Measurements from ENCODE around the gene RAB12.
"Not testable (repeated sequence)": the region's sequence is repeated elsewhere in the genome, so short reads cannot be mapped to it uniquely, and the experiment has no call there.

RAB12 gene

GRCh38 chr18:8611916-8612576 lies 2.8 kb downstream of the RAB12 start:
- in situ Hi-C loops (cut with MboI; ENCODE audit: low sequenced_read_pairs), result no loop called here

- in situ Hi-C loops (cut with MboI; ENCODE audit: low sequenced_read_pairs), result no loop called here
Observed at GRCh38 chr18:8614875-8615274, 5.6 kb downstream of the RAB12 start.

GRCh38 chr18:8615397-8616027 lies 6.3 kb downstream of the RAB12 start:
- in situ Hi-C loops (cut with MboI; ENCODE audit: low sequenced_read_pairs), result no loop called here

GRCh38 chr18:8616028-8616401 lies 6.8 kb downstream of the RAB12 start:
- in situ Hi-C loops (cut with MboI; ENCODE audit: low sequenced_read_pairs), result no loop called here

- in situ Hi-C loops (cut with MboI; ENCODE audit: low sequenced_read_pairs), result no loop called here
Observed at GRCh38 chr18:8617907-8618306, 8.7 kb downstream of the RAB12 start.

GRCh38 chr18:8619041-8619440 lies 9.8 kb downstream of the RAB12 start:
- in situ Hi-C loops (cut with MboI; ENCODE audit: low sequenced_read_pairs), result no loop called here

GRCh38 chr18:8619835-8620577 lies 10.8 kb downstream of the RAB12 start:
- in situ Hi-C loops (cut with MboI; ENCODE audit: low sequenced_read_pairs), result no loop called here

GRCh38 chr18:8620845-8621244 lies 11.6 kb downstream of the RAB12 start:
- in situ Hi-C loops (cut with MboI; ENCODE audit: low sequenced_read_pairs), result no loop called here

- in situ Hi-C loops (cut with MboI; ENCODE audit: low sequenced_read_pairs), result not testable (repeated sequence)
Observed at GRCh38 chr18:8622625-8623024, 13.4 kb downstream of the RAB12 start.

GRCh38 chr18:8623549-8624106 lies 14.4 kb downstream of the RAB12 start:
- in situ Hi-C loops (cut with MboI; ENCODE audit: low sequenced_read_pairs), result no loop called here

GRCh38 chr18:8625461-8626092 lies 16.3 kb downstream of the RAB12 start:
- in situ Hi-C loops (cut with MboI; ENCODE audit: low sequenced_read_pairs), result no loop called here

- in situ Hi-C loops (cut with MboI; ENCODE audit: low sequenced_read_pairs), result no loop called here
Observed at GRCh38 chr18:8626414-8627106, 17.3 kb downstream of the RAB12 start.

- in situ Hi-C loops (cut with MboI; ENCODE audit: low sequenced_read_pairs), result no loop called here
Observed at GRCh38 chr18:8627107-8627472, 17.9 kb downstream of the RAB12 start.

GRCh38 chr18:8627540-8627939 lies 18.3 kb downstream of the RAB12 start:
- in situ Hi-C loops (cut with MboI; ENCODE audit: low sequenced_read_pairs), result no loop called here

GRCh38 chr18:8629602-8630001 lies 20.4 kb downstream of the RAB12 start:
- in situ Hi-C loops (cut with MboI; ENCODE audit: low sequenced_read_pairs), result no loop called here

- in situ Hi-C loops (cut with MboI; ENCODE audit: low sequenced_read_pairs), result no loop called here
Observed at GRCh38 chr18:8630546-8630945, 21.3 kb downstream of the RAB12 start.

- in situ Hi-C loops (cut with MboI; ENCODE audit: low sequenced_read_pairs), result no loop called here
Observed at GRCh38 chr18:8631265-8631664, 22.0 kb downstream of the RAB12 start.

GRCh38 chr18:8632386-8632785 lies 23.1 kb downstream of the RAB12 start:
- in situ Hi-C loops (cut with MboI; ENCODE audit: low sequenced_read_pairs), result no loop called here

- in situ Hi-C loops (cut with MboI; ENCODE audit: low sequenced_read_pairs), result no loop called here
Observed at GRCh38 chr18:8634508-8634907, 25.3 kb downstream of the RAB12 start.

- in situ Hi-C loops (cut with MboI; ENCODE audit: low sequenced_read_pairs), result no loop called here
Observed at GRCh38 chr18:8635087-8635486, 25.9 kb downstream of the RAB12 start.

- in situ Hi-C loops (cut with MboI; ENCODE audit: low sequenced_read_pairs), result no loop called here
Observed at GRCh38 chr18:8639762-8640161, 30.5 kb downstream of the RAB12 start.

Measured in HL-60/S4 treated with retinoic acid at 250 ng/mL for 4 days and 3 days (cell line).